A172 (cell line): ENCODE data around the gene LELP1. TPM values are rescaled to one million over a fixed set of nuclear protein-coding genes. Genes with fewer than 3 reads are reported as not detected.
"Not testable (repeated sequence)": the region's sequence is repeated elsewhere in the genome, so short reads cannot be mapped to it uniquely, and the experiment has no call there.

ENCODE experiments used
- DNase-seq: peaks from one replicate; pipeline ENCODE4 v3.0.0-alpha.2; 2015; ENCODE audit warnings: low spot score
- total RNA-seq: library from RNA; depleted of rRNA; stranded (reverse); fragments of >200 nt; shearing (Covaris generic); gene quantifications from 2 replicates; pipeline ENCODE4 v1.2.3, GENCODE V29; 2014; rRNA removed

Gene LELP1
- total RNA-seq = not detected in 2 replicates

DNA sequence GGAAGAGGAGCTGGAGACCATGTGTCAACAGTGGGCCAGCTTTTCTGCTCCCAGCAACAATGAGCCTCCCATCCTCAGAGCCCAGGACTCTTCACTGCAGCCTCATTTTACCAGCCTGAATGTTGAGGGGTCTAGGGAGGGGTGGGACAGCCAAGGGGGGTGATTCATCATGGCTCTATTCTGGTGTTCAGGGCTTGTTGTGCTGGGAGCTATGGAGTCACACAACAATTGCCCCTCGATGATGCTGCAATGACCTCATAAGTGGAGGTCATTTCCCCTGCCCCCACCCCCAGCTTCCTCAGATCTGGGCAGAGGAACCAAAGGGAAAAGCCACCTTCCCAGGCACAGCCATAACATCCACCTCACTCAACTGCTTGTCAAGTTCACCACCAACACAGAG, at the start of gene LELP1:
LELP1 (plus strand) TSS at position 301 of the 400 bp plus-strand sequence. CDS start 1,278 bp downstream, outside the sequence.
- no peak for DNase-seq

DNA sequence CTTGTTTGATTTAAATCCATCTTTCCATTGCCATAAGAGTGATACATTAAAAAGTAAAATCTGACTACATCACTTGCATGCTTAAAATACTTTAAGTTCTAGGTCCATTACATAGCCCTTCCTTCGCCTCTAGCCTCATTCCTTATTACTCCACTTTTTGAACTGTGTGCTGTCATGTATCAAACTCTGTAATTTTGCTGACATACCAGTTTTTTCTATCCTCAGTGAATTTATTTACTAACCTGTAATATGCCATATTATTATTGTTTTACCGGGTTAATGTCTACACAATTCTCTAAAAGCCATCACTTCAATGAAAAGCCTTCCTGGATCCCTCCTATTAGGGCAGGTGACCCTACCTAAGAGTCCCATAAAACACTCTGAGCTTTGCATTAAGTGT, 47.7 kb upstream of the LELP1 start:
- no peak for DNase-seq

DNA sequence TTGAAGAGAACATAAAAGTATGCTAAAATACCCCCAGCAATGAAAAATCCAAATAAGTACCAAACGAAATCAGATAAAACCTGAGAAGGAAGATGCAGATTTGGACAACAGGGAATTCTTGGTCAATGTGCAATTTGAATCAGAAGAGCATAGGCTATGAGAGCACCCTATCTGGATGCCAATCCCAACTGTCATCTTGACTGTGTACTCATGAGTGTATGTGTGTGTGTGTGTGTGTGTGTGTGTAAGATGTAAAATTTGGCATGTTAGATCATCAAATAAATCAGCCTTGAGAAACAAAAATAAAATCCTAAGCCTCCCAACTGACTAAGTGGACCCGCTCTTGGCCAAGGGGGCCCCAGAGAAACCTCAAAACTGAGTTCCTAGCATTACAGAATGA, 34.5 kb upstream of the LELP1 start:
- DNase-seq = no peak

DNA sequence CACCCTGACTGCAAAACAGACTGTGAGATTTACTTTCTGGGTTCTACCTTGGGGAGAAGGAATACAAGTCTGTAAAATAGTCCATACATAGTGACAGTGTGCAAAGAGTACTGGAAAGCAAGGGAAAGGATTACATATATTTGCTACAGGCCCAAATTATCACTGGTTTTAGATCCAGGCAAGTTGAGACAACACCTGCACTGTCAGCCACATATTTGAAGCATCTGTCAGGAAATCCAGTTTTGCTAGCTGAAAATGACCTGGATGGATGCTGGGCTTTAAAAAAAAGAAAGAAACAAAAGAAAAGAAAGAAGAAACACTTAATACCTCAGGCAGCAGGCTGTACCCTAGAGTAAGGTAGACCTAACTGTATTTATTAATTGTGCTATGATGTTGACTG, 28.6 kb upstream of the LELP1 start:
- no peak for DNase-seq

DNA sequence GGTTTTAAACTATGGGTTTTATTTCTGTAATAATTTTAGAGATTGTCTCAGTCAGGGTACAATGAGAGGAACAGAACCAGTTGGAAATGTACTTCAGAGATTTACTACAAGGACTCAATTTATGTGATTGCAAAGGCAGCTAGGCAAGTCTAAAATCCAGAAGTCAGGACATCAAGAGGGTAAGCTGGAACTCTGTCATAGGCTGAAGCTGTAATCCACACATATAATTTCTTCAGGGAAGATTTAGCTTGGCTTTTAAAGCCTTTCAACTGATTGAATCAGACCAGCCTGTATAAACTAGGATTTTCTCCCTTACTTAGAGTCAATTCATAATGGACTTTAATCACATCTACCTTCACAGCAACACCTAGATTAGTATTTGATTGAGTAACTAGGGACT, 24.3 kb upstream of the LELP1 start:
- DNase-seq = no peak

DNA sequence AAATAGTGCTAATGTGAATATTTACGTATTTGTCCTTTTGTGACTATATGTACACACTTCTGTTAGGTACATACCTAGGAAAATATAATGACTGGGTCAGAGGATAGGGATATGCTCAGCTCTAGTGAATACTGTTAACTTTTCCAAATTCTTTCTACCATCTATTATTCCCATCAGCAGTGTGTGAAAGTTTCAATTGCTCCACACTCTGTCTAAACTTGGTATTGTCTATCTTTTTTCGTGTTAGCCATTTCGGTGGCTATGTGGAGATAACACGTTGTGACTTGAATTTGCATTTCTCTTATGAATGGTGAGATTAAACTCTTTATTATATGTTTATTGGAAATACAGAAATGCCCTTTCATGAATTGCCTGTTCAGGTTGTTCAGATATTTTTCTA, 22.7 kb upstream of the LELP1 start:
- DNase-seq = no peak

DNA sequence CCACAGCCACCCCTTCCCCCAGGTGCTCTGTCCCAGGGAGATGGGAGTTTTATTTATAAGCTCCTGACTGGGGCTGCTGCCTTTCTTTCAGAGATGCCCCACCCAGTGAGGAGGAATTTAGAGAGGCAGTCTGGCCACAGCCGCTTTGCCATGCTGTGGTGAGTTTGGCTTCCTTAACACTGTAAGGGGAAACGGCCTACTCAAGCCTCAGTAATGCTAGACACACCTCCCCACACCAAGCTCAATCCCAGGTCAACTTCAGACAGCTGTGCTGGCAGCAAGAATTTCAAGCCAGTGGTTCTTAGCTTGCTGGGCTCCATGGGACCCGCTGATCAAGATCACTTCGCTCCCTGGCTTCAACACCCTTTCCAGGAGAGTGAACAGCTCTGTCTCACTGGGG, 14.9 kb upstream of the LELP1 start:
- not testable (repeated sequence) for DNase-seq

DNA sequence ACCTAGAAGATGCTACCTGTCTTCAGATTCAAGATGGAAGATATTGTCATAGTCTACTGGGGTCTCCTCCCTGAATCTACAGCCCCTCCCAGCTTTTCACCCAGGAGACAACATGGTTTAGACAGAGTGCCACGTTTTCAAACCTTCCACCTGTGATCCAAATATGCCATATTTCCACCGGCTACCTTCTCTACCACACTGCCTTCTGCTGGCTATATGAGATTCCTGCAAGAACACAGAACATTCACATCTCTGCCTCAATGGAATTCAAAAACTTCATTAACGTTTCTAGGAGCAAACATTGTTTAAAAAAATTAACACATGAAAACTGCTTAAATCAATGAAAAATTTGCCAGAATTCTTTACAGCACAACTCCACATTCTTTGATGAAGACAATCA, 12.9 kb upstream of the LELP1 start:
- DNase-seq = no peak

DNA sequence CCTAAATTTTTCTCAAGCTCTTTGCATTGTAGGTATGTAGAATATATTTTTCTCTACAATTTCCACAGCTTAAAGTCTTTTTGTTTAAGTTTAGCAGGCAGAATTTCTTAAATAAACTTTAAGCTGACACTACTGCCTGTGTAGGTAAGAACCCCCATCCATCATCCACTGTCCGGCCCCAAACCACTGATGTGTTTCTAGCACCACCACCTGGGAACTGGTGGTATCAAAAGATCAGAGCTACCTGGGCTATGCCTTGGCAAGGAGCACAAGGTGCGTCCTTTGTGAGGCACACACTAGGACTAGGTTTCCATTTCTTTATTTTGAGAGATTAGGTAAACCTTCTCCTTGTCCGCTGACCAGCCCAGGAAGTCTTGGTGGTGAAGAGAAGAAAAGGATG, 10.5 kb upstream of the LELP1 start:
- DNase-seq = no peak

DNA sequence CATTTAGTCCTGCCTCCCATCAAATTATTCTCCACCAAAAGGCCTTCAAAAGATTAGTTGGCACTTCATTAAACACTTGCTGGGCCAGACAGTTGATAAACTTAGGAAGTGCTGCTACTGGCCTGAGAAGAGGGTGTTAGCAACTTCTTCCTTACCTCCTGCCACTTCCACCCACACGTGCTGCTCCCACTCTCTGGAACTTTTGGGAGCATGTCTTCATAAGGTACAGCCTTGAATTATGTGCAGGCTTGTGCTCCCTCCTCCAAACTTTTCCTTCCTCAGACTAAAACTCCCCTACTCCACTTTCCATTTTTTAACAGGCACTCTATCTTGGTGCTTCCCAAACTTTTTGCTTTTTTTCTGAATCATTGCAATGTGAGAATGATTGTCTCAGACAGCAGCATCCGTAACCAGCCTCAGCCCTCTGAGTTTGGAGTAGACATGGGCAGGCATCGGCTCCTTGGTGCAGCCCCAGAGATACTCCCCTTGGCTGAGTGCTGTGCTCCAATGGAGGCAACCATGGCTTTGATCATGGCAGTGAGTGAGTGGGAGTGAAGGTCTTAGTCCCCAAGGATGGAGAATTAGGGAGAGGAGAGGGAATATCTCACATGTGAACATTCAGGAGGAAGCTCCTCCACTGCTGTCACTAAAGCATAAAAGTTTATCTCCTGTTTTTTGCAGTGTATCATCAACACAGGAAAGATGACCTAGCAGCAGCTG, 8.7 kb upstream of the LELP1 start:
- no peak for DNase-seq

DNA sequence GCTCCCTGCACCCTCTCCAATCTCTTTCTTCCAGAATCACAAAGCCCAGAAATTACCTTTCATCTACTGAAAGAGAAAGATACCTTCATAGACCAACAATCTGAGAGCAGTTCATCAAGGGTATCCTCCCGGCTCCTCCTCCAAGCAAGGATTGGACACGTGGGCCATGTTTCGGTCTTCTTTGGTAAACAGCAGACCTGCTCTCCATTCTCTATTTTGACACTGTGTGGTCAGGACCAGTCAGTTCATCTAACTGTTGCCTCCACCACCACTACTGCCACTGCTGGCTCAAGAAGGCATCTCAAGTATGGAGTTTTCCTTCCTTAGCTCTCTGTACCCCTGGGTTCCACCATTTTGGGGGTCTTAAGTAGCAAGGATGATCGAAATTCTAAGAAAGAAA, 8.0 kb upstream of the LELP1 start:
- no peak for DNase-seq

DNA sequence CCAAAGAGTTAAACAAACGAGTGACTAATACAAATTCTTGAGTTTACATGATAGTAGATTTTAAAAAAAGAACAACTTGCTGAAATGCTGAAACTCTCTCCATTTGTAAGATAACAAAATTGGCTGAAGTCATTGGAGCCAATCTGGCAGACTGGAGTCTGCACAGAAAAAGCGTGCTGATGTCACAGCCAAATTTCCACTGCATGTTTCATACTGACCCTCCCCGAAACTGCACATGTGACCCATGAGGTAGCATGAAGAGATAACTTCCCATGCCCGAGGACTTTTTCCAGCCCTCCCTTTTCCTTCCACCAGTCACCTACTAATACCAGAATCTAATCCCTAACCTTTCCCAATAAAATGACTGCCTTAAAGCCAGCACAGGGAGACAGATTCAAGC, 1.2 kb upstream of the LELP1 start:
- DNase-seq = no peak

DNA sequence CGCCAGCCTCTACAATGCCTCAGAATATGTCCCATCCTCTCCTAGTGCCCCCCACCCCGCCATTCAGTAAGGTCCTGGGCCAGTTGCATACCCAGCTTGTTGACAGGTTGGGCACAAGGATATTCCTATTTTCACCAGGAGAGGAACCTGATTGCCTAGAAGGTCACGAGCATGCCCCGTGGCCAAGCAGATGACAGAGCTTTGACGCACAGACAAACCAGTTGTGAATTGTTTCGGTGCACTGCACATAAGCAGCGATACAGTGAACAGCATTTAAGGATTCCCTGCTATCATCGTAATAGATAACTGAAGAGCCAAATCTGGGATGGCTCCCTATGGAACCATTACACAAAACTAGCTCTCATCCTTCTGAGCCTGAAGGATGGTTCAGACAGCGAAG, 3.4 kb downstream of the LELP1 start:
- DNase-seq = no peak

DNA sequence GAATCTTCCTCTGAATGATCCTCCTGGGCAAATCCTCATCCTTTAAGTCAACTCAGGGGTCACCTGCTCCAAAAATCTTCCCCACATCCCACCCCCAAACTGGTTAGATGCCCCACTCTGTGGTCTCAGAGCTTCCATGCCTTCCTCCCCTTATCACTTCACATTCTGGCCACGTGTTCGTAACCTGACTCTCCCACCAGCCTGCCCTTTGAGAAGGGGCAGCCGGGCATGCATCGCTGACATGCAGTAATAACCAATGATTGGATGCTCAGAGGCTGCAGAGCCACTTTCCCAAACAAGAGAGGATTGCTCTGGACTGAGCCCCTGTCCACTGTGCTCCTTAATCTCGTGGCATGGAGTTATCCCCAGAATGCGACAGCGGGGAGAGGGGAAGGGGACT, 7.0 kb downstream of the LELP1 start:
- no peak for DNase-seq

DNA sequence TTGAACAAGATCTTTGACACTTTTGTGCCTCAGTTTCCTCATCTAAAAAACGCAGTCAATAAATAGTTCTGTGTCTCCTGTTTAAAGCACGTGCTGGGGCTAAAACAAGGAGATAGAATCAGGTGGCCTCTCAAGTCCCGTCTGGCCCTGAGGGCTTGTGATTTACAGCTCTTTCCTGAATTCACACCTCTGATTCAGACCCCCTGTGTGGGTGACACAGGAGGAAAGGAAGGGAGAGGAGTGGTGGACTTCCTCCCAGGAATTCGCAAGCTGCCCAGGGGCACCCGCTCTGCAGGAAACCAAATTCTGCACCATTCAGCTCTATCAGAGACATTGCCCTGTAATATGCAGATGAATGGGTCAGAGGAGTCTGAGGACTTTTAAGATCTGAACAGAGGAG, 9.0 kb downstream of the LELP1 start:
- no peak for DNase-seq

DNA sequence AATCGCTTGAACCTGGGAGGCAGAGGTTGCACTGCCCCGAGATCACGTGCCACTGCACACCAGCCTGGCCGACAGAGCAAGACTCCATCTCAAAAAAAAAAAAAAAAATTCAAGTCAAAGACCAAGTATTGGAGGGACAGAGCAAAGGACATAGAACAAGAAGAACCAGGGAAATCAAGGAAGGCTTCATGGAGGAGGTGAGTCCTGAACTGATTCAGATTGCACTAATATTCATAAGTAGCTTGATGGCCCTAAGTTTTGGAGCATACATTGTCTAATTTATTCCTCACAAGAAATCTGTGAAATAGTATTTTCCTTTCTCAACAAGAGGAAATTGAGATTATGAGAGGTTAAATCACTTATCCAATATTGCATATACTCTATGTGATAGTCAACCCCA, 10.3 kb downstream of the LELP1 start:
- DNase-seq = no peak

DNA sequence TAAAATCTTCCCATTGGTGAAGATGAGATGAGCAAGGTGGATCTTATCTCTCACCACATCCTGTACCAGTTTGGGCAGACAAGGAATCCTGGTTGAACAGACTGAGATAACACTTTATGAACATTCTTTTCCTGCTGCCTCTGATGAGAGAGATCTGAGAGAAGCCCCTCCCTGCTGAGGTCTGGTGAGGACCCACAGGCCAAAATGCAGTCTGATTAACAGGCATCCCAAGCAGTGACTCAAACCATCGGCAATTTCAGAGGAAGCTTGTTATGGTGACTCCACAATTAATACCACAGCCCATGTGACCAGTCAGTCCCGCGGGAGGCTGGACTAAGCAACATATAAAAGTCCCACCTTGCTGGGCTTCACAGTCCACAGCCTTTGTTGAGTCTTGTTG, 14.0 kb downstream of the LELP1 start, which contains the start of gene PRR9:
PRR9 (plus strand) TSS at position 373 of the 400 bp plus-strand sequence. CDS start 561 bp downstream, outside the sequence.
- DNase-seq = peak; percentile 67

DNA sequence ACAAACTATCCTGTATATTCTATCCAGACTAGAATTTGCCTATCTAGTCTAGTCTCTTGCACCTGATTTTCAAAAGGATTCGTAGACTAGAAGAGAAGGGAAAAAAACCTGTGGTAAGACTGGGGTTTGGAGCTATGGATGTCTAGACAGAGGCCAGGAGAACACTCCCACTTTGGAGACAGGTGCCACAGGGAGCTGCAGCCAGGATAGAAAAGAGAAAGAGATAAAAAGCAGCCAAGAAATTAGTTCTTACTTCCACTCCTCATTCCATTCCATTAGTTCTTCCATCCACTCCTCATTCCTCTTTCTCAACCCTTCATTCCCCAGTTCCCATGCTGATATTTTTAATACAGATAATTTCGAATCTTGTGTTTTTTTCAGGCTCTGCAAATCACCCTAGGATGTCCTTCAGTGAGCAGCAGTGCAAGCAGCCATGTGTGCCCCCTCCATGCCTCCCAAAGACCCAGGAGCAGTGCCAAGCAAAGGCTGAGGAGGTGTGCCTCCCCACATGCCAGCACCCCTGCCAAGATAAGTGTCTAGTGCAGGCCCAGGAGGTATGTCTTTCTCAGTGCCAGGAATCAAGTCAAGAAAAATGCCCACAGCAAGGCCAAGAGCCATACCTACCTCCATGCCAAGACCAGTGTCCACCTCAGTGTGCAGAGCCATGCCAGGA, 14.7 kb downstream of the LELP1 start:
- DNase-seq = no peak

DNA sequence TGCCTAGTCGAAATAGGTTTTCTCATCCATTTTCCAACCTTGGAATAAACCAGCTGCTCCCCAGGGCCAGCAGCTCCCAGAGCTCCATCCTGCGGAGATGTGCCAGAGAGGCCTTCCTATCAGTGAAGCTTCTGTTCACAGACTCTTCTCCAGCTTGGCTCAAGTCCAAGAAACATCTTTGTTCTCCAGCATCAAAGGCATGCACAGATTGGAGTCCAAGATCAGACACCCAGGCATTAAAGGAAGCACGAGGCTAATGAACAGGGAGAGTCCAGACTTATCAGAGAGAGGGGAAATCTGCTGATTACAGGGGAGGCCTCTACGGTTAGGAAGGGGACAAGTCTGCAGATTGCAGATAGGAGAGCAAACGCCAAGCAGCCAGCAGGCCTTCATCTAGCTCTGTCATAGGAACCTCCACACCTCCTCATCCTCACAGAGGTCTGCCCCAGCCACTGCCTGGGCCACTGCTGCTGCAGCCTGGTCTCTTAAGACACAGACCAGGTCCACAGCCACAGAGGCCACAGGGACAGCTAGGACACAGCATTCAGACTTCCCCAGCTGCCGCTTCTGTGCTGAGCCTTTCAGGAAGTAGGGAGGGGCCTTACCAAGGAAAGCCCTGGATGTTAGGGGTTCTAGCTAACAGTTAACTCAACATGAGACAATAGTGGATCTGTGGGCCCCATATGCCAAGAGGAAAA, 17.5 kb downstream of the LELP1 start:
- DNase-seq = no peak

DNA sequence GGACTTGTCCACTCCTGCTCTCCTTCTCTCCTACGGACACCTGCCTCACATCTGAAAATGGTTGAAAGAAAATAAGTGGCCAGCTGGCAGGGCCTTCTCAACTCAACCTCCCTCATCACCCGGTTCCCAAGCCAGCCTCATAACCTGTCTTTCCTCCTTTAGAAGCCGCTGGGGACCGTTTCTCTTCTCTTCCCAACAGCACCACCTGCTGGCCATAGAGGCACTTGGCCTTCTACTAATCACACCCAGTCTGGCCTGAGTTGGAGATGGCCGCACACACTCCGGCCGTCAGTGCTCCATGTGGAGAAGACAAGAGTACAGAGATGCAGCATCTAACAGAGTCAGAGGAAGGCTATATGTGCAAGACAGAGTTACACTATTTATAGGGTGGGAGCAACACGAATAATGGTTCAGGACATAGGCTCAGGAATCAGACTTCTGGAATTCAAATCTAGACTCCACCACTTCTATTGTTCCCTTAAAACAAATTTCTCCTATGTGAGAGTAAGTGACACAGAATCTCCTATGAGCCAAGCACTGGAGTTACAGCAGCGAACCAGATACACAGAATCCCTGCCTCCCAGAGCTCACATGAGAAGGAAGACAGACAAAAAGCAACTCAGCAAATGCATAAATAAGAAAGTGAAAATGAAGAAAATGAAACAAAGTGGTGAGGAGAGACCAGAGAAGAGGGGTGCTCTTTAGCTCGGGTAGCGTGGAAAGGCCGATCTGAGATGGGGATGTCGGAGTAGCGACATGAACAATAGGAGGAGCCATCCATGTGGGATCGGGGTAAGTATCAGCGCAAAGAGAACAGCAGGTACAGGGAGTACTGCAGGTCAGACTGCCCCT, 20.0 kb downstream of the LELP1 start:
- DNase-seq = peak; percentile 71

DNA sequence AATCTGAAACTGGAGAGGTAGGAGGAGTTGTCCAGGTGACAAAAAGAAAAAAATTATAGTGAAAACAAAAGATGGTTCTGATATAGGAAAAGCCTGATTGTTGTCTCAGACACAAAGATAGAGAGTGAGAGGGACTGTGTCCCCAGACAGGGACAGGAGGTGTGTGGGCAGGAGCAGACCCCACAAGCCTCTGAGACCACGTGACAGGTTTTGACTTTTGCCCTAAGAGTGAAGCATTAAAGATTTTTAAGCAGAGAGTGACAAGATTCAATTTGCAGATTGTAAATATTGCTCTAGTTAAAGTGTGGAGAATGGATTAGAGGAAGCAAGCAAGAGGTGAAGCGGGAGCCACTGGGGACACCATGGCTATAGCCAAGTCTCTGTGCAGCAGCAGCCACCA, 24.6 kb downstream of the LELP1 start:
- no peak for DNase-seq

DNA sequence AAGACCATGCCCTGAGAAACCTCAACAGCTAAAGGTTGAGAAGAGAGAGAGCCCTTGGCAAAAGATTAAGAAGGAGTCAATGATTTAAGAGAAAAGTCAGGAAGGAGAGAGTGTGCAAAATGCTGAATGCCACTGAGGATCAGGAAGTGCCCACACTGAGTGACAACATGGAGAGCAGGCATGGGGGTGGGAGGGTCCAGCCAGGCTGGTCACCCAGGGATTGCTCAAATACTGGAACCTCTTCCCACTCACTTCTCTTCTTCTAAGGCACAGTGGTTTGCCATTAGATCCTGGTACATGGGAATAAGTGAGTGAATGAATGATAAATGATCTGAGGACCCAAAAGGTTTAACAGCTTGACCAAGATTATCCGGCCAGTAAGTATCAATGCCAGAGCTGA, 25.3 kb downstream of the LELP1 start:
- no peak for DNase-seq
